DND-41 (cell line): ENCODE results near the gene TPO.
"Not testable (repeated sequence)": the region's sequence is repeated elsewhere in the genome, so short reads cannot be mapped to it uniquely, and the experiment has no call there.

Experiments
- EZH2 ChIP-seq: IDR thresholded peaks from 3 replicates; pipeline ENCODE4 v1.6.1; 2012; ENCODE audit warnings: borderline replicate concordance, low read depth, mild to moderate bottlenecking, moderate library complexity, low read length, inconsistent platforms; ENCODE audit not compliant: severe bottlenecking
- TF ChIP-seq, protein P1 (sequence below): IDR thresholded peaks from 2 replicates; pipeline ENCODE4 v1.5.1; 2012; ENCODE audit warnings: borderline replicate concordance, low read length, moderate library complexity, mild to moderate bottlenecking; ENCODE audit not compliant: poor library complexity, severe bottlenecking; ENCODE audit errors: extremely low read depth

GRCh38 chr2:1387954-1388725 is 25.1 kb upstream of the TPO start:
- TF ChIP-seq, protein P1, sequence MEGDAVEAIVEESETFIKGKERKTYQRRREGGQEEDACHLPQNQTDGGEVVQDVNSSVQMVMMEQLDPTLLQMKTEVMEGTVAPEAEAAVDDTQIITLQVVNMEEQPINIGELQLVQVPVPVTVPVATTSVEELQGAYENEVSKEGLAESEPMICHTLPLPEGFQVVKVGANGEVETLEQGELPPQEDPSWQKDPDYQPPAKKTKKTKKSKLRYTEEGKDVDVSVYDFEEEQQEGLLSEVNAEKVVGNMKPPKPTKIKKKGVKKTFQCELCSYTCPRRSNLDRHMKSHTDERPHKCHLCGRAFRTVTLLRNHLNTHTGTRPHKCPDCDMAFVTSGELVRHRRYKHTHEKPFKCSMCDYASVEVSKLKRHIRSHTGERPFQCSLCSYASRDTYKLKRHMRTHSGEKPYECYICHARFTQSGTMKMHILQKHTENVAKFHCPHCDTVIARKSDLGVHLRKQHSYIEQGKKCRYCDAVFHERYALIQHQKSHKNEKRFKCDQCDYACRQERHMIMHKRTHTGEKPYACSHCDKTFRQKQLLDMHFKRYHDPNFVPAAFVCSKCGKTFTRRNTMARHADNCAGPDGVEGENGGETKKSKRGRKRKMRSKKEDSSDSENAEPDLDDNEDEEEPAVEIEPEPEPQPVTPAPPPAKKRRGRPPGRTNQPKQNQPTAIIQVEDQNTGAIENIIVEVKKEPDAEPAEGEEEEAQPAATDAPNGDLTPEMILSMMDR, result not testable (repeated sequence)
- TF ChIP-seq EZH2, result not testable (repeated sequence)
